T-helper 1 cell (primary cell): ENCODE measurements around the gene BMPR1A.
"Not testable (repeated sequence)": the region's sequence is repeated elsewhere in the genome, so short reads cannot be mapped to it uniquely, and the experiment has no call there.

Experiments used
- DNase-seq, 5 donors: peaks; one replicate each; pipeline ENCODE4 v3.0.0-alpha.2; 2012 to 2020

BMPR1A gene

GRCh38 chr10:86730227-86730626 is 26.2 kb upstream of the BMPR1A start:
- DNase-seq = no peak

- DNase-seq = no peak
Observed at GRCh38 chr10:86732771-86733170, 23.6 kb upstream of the BMPR1A start.

- no peak for DNase-seq
Observed at GRCh38 chr10:86733260-86733671, 23.2 kb upstream of the BMPR1A start.

GRCh38 chr10:86734207-86734988 is 22.0 kb upstream of the BMPR1A start:
- DNase-seq = no peak

GRCh38 chr10:86735278-86735677 is 21.1 kb upstream of the BMPR1A start:
- not testable (repeated sequence) for DNase-seq

GRCh38 chr10:86742230-86742629 is 14.2 kb upstream of the BMPR1A start:
- no peak for DNase-seq

GRCh38 chr10:86744067-86744725 is 12.2 kb upstream of the BMPR1A start:
- no peak for DNase-seq

- no peak for DNase-seq
Observed at GRCh38 chr10:86747796-86748581, 8.4 kb upstream of the BMPR1A start.

- no peak for DNase-seq
Observed at GRCh38 chr10:86749854-86750253, 6.6 kb upstream of the BMPR1A start.

GRCh38 chr10:86751477-86751876 is 4.9 kb upstream of the BMPR1A start:
- no peak for DNase-seq

GRCh38 chr10:86752311-86752710 is 4.1 kb upstream of the BMPR1A start:
- DNase-seq = no peak

GRCh38 chr10:86753051-86753450 is 3.4 kb upstream of the BMPR1A start:
- DNase-seq = no peak

- no peak for DNase-seq
Observed at GRCh38 chr10:86753638-86754434, 2.6 kb upstream of the BMPR1A start.

GRCh38 chr10:86755454-86755739 is 1.0 kb upstream of the BMPR1A start:
- DNase-seq = no peak

- DNase-seq = peak; percentile 72 to 85 (median 78)
Observed at GRCh38 chr10:86755740-86756510, 494 bp upstream of the BMPR1A start.

- peak in 2 of 5 donors; percentile 3 to 5 for DNase-seq
Observed at GRCh38 chr10:86757113-86757972, 924 bp downstream of the BMPR1A start.

GRCh38 chr10:86758189-86759072 is 2.0 kb downstream of the BMPR1A start:
- no peak for DNase-seq

GRCh38 chr10:86759073-86759672 is 2.8 kb downstream of the BMPR1A start:
- no peak for DNase-seq

GRCh38 chr10:86763404-86763803 is 7.0 kb downstream of the BMPR1A start:
- no peak for DNase-seq

- DNase-seq = no peak
Observed at GRCh38 chr10:86765548-86765947, 9.1 kb downstream of the BMPR1A start.
